GM12873 (cell line): ENCODE results near the gene MYLK.

Source experiments
- CTCF ChIP-seq: IDR thresholded peaks from 2 replicates; pipeline ENCODE4 v1.5.1; 2012; ENCODE audit warnings: low read depth, mild to moderate bottlenecking, moderate library complexity, low read length, control low read depth; ENCODE audit not compliant: insufficient read depth; ENCODE audit errors: missing control alignments

Gene MYLK

GRCh38 chr3:123626881-123627280 lies 257.3 kb downstream of the MYLK start:
- no peak for TF ChIP-seq CTCF

- no peak for TF ChIP-seq CTCF
Measured at GRCh38 chr3:123624302-123624701, 259.8 kb downstream of the MYLK start.

GRCh38 chr3:123623346-123623880 lies 260.7 kb downstream of the MYLK start:
- TF ChIP-seq CTCF, result no peak

GRCh38 chr3:123622766-123623165 lies 261.4 kb downstream of the MYLK start:
- TF ChIP-seq CTCF, result no peak

GRCh38 chr3:123621850-123622189 lies 262.3 kb downstream of the MYLK start:
- no peak for TF ChIP-seq CTCF

DNA sequence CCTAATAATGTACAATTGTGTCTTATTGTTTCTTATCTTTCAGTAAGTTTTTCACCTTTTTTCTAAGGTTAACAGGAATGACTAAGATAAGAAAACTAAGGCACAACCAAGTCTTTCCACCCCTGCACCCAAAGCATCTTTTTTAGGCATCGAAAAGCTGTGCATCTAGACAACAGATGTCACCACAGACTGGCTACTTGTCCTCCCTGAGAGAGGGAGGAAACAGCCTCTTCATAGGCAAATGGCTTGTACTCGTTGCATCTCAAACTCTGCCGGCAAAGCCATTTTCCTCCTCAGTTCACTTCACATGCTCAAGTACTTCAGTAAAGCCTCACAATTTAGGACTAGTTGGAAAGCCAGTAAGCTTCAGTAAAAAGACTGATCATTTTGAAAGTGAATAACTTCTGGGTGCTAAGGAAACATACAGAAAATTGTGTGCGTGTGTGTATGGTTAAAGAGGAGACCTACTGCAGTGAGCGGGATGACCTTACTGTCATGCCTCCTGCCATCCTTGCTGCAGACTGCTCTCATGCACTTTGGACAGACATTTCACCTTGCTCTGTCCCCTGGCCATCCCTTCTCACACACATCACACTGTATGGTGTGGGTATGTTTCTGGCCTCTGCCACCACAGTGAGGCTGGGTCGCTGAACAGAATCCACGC lies 262.8 kb downstream of the MYLK start:
- no peak for TF ChIP-seq CTCF

- no peak for TF ChIP-seq CTCF
Measured at GRCh38 chr3:123620343-123620742, 263.8 kb downstream of the MYLK start.
